Ishikawa (cell line): ENCODE measurements around the gene DIP2A.
A peak's percentile ranks its signal among the peaks of the same experiment; 100 is the strongest.

ENCODE experiments used
- CEBPB ChIP-seq: IDR thresholded peaks from 2 replicates; pipeline ENCODE4 v1.6.1; 2012
- CREB1 ChIP-seq: IDR thresholded peaks from 2 replicates; pipeline ENCODE4 v1.6.1; 2012; ENCODE audit warnings: low read depth
- EGR1 ChIP-seq: IDR thresholded peaks from 2 replicates; pipeline ENCODE4 v1.6.1; 2012
- EP300 ChIP-seq: IDR thresholded peaks from 2 replicates; pipeline ENCODE4 v1.6.1; 2012; ENCODE audit warnings: borderline replicate concordance
- FOXM1 ChIP-seq: IDR thresholded peaks from 2 replicates; pipeline ENCODE4 v1.6.1; 2012; ENCODE audit warnings: low read depth, borderline replicate concordance
- MAX ChIP-seq: IDR thresholded peaks from 2 replicates; pipeline ENCODE4 v1.6.1; 2012
- NFIC ChIP-seq: IDR thresholded peaks from 2 replicates; pipeline ENCODE4 v1.6.1; 2012
- RAD21 ChIP-seq: IDR thresholded peaks from 2 replicates; pipeline ENCODE4 v1.6.1; 2012; ENCODE audit warnings: low read depth
- REST ChIP-seq: IDR thresholded peaks from 2 replicates; pipeline ENCODE4 v1.6.1; 2012; ENCODE audit warnings: low read depth, mild to moderate bottlenecking
- TAF1 ChIP-seq: IDR thresholded peaks from 2 replicates; pipeline ENCODE4 v1.6.1; 2012; ENCODE audit warnings: low read depth, mild to moderate bottlenecking
- TCF12 ChIP-seq: IDR thresholded peaks from 2 replicates; pipeline ENCODE4 v1.6.1; 2012; ENCODE audit warnings: low read depth
- TEAD4 ChIP-seq: IDR thresholded peaks from 2 replicates; pipeline ENCODE4 v1.6.1; 2012
- USF1 ChIP-seq: IDR thresholded peaks from 2 replicates; pipeline ENCODE4 v1.6.1; 2012
- YY1 ChIP-seq: IDR thresholded peaks from 2 replicates; pipeline ENCODE4 v1.6.1; 2012; ENCODE audit warnings: low read depth
- ZBTB7A ChIP-seq: IDR thresholded peaks from 2 replicates; pipeline ENCODE4 v1.6.1; 2012; ENCODE audit warnings: low read depth

The DIP2A gene

GRCh38 chr21:46581780-46582307 is 123.2 kb downstream of the DIP2A start:
- TF ChIP-seq EGR1 = no peak
- no peak for TF ChIP-seq REST
- TF ChIP-seq TAF1 = no peak
- no peak for TF ChIP-seq EP300
- no peak for TF ChIP-seq TCF12
- TF ChIP-seq NFIC = no peak

- no peak for TF ChIP-seq TEAD4
- TF ChIP-seq MAX = no peak
- TF ChIP-seq TAF1 = no peak
- peak; percentile 33; the same call in 1 of the 2 replicates for TF ChIP-seq NFIC
Measured at GRCh38 chr21:46585191-46585953, 126.7 kb downstream of the DIP2A start.

- no peak for TF ChIP-seq FOXM1
- no peak for TF ChIP-seq CREB1
- no peak for TF ChIP-seq TAF1
- no peak for TF ChIP-seq MAX
- no peak for TF ChIP-seq TCF12
- TF ChIP-seq RAD21 = no peak
- no peak for TF ChIP-seq EP300
Measured at GRCh38 chr21:46594276-46594675, 135.6 kb downstream of the DIP2A start.

GRCh38 chr21:46596201-46596600 is 137.5 kb downstream of the DIP2A start:
- TF ChIP-seq TEAD4 (no peak), REST (no peak), NFIC (no peak), TCF12 (no peak), CEBPB (no peak), TAF1 (no peak), YY1 (no peak), USF1 (no peak), EP300 (no peak), ZBTB7A (no peak), FOXM1 (no peak), EGR1 (no peak), CREB1 (no peak), RAD21 (no peak)

- TF ChIP-seq CREB1 = no peak
- no peak for TF ChIP-seq ZBTB7A
- no peak for TF ChIP-seq RAD21
- TF ChIP-seq EGR1 = no peak
- no peak for TF ChIP-seq YY1
- no peak for TF ChIP-seq USF1
- no peak for TF ChIP-seq MAX
- no peak for TF ChIP-seq NFIC
- no peak for TF ChIP-seq TEAD4
- TF ChIP-seq TCF12 = no peak
- TF ChIP-seq CEBPB = no peak
- TF ChIP-seq FOXM1 = no peak
- TF ChIP-seq REST = no peak
- TF ChIP-seq EP300 = no peak
- no peak for TF ChIP-seq TAF1
Measured at GRCh38 chr21:46597031-46597430, 138.3 kb downstream of the DIP2A start.
